H54 (cell line): ENCODE results near the gene DRAP1.

ENCODE experiments used
- DNase-seq: peaks from one replicate; pipeline ENCODE4 v3.0.0; 2011; ENCODE audit warnings: low spot score, mixed read lengths; ENCODE audit not compliant: insufficient read length
- FAIRE-seq: peaks from 3 replicates; lab custom pipeline; 2011; peaks lifted over from hg19 to GRCh38; lab: Jason Lieb, UNC
- POLR2A ChIP-seq: IDR thresholded peaks from 2 replicates; pipeline ENCODE4 v1.6.1; 2011; ENCODE audit warnings: low read depth, mild to moderate bottlenecking, low read length

The DRAP1 gene

DNA sequence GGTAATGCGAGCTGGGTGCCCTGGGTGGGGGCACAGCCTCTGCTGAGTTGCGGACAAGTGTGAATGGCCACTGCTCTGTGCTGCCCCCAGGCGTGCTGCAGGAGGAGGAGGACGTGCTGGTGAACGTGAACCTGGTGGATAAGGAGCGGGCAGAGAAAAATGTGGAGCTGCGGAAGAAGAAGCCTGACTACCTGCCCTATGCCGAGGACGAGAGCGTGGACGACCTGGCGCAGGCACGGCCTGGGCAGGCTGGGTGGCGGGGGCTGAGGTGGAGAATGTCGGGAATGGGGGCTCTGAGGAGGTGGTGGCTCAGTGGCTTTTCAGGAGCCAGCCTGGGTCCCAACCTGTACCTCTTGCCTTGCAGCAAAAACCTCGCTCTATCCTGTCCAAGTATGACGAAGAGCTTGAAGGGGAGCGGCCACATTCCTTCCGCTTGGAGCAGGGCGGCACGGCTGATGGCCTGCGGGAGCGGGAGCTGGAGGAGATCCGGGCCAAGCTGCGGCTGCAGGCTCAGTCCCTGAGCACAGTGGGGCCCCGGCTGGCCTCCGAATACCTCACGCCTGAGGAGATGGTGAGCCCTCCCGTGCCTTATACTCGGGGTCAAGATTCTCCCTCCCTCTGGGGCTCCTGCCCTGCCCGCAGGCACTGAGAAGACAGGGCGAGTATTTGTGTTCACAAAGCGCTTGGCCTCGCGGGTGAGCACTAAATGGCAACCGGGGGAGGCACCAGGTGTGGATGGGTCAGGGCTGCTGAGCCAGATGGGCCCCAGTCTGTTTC is 46.9 kb downstream of the DRAP1 start:
- no peak for FAIRE-seq
- no peak for TF ChIP-seq POLR2A
- DNase-seq: no peak

DNA sequence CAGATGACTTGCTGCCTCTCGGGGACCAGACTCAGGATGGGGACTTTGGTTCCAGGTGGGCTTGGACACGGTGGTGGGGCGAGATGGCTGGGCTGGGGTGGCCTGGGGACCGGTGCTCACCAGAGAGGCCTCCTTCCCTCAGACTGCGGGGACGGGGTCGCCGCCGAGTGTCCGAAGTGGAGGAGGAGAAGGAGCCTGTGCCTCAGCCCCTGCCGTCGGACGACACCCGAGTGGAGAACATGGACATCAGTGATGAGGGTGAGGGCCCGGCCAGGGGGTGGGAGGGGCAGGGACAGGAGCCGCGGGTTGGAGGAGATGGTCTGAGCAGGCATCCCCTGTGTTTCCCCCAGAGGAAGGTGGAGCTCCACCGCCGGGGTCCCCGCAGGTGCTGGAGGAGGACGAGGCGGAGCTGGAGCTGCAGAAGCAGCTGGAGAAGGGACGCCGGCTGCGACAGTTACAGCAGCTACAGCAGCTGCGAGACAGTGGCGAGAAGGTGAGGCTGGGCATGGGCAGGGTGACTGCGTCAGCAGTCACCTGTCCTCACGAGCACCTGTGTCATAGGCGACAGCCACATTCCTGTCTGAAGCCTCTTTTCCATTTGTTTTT is 48.2 kb downstream of the DRAP1 start:
- FAIRE-seq: no peak
- TF ChIP-seq POLR2A: no peak
- DNase-seq: no peak

DNA sequence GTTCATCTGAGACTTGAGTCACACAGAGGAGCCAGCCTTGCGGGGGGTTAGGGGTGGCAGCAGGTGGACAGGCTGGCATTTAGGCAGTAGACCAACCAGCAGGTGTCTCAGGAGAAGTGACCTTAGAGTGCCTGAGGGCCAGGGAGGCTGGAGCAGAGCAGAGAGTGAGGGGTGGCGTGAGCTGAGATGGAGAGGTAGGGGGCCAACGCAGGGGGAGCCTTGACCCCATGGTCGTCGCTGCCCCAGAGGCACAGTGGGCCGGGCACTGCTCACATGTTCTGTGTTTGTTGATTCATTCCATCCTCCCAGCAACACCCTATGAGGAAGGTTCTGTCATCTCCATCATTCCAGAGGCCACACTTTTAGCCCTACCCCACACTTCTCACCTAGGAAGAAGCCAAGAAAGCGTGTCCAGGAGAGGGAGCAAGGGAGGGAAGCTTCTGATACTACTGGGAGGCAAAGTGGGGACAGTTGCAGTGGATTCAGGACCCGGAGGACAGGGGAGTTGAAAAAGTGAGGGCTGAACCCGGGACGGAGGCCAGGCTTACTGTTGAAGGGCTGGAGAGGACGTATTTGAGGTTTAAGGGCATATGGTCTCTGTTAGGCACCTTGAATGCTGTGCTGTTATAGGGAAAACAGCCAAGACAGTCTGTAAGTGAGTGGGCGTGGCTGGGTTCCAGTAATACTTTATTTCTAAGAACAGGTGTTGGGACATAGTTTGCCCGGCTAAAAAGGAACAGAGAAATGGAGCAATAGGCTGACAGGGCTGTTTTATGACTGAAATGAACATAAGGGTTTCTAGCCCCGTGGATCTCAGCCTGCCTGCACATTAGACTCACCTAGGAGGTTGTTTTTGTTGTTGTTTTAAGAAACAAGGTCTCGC is 49.6 kb downstream of the DRAP1 start:
- no peak for DNase-seq
- no peak for TF ChIP-seq POLR2A
- no peak for FAIRE-seq
